Transverse colon (tissue), 4 donors: ENCODE data around the gene FAAH.

Experiments used
- CTCF ChIP-seq, 5 experiments: fragments of 200-600 bp in 3 of 5; fragments of 450-650 bp in 2 of 5; sonication (generic) in 3 of 5; IDR thresholded peaks; 1 replicate in 2 of 5; 2 replicates in 3 of 5; pipeline ENCODE4 v1.5.1; 2016 to 2017; ENCODE audit warnings: antibody characterized with exemption in 5 of 5, inconsistent platforms in 3 of 5, mild to moderate bottlenecking in 2 of 5, moderate library complexity in 1 of 5
- POLR2A ChIP-seq: fragments of 450-650 bp; IDR thresholded peaks from one replicate; pipeline ENCODE4 v1.6.1; 2016; ENCODE audit warnings: antibody characterized with exemption, mild to moderate bottlenecking, moderate library complexity
- POLR2AphosphoS5 ChIP-seq, 3 donors: sonication (generic); formaldehyde crosslinking; IDR thresholded peaks; one replicate each; pipeline ENCODE4 v1.6.1; 2016; ENCODE audit warnings: antibody characterized with exemption in 3 of 3

- TF ChIP-seq POLR2A = no peak
- TF ChIP-seq POLR2AphosphoS5 (IDR thresholded peaks at IDR 0.05) = no peak
- TF ChIP-seq CTCF (IDR thresholded peaks at IDR 0.05) = no peak
These were observed 63.1 kb downstream of the FAAH start for GRCh38 chr1:46457178-46457577.
